CD4-positive, alpha-beta T cell treated with Interleukin-12 subunit alpha and Interleukin-12 subunit beta, for 1 hour (primary cell): ENCODE data around the gene SMIM31.

Source experiments
- DNase-seq: peaks from one replicate; pipeline ENCODE4 v3.0.0-alpha.2; 2020

The SMIM31 gene

DNA sequence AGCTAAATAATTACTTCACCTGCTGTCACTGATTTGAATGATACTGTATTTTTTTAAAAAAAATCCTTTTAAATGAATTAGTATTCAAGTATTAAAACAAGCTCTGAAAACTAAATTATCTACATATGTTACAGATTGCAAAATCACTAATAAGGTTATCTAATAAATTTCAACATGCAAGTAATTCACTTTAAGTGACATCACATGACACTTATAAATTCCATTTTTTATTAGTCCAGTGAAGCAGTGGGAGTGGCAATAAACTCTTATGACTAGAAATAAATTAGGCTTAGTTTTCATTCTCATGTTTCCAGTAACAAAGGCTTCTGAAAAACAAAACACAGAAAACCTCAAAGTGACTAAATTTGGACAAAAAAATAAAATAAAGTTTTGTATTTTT, 36.3 kb downstream of the SMIM31 start:
- no peak for DNase-seq

DNA sequence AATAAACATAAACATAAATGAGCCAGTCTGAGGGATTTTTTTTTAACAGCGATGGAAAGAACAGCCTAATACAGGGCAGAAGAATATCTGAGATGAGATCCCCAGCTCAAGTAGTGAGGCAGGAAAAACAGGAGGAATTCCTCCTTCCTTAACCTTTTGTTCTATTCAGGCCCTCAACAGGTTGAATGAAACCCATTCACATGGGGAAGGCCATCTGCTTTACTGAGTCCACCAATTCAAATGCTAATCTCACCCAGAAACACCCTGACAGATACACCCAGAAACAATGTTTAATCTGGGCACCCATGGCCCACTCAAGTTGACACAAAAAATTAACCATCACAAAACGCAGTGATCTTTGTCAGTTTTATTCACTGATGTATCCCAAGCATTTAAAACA, 45.5 kb downstream of the SMIM31 start:
- no peak for DNase-seq

DNA sequence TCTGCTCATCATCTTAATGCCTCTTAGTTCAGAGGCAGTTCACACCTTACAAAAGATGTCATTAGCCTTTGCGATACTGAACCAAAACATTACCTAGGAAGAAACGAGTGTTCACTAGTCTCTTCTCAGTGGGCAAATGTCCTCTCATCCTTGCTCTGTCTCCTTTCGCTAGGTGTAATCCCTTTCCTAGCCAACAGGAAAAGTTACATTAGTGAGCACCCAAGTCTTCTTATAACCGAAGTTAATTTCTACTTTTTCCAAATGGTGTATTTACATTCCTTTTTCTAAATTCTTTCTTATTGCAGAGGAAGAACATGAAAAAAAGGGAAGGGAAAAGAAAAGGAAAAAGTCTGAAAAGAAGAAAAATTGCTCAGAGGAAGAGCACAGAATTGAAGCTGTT, 46.9 kb downstream of the SMIM31 start:
- no peak for DNase-seq

DNA sequence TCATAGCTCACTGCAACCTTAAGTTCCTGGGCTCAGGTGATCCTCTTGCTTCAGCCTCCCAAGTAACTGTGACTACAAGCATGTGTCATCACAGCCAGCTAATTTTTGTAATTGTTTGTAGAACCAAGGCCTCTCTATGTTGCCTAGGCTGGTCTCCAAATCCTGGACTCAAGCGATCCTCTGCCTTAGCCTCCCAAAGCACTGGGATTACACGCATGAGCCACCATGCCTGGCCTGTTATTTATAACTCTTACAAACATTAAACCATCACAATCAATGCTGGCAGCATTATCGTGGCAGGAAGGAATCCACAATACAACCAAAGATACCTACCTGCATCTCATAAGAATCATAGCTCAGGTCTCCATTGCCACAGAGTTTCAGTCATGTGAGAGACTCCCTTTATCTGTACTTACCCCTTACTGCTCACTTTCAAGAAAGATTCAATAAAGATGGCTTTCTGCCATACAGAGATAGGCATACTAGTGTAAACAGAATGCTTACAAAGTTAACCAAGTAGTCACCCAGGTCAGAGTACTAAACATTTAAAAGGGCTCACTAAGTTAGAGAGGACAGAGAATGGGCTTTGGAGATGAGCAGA, 48.5 kb downstream of the SMIM31 start:
- DNase-seq: no peak

DNA sequence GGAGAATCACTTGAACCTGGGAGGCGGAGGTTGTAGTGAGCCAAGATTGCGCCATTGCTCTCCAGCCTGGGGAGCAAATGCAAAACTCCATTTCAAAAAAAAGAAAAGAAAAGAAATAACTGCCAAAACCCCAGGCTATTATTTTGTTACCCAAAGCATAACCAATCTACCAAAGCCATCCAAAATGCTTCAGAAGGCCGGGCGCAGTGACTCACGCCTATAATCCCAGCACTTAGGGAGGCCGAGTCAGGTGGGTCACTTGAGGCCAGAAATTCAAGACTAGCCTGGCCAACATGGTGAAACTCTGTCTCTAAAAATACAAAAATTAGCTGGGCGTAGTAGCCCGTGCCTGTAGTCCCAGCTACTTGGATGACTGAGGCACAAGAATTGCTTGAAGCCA, 49.8 kb downstream of the SMIM31 start:
- DNase-seq: no peak

DNA sequence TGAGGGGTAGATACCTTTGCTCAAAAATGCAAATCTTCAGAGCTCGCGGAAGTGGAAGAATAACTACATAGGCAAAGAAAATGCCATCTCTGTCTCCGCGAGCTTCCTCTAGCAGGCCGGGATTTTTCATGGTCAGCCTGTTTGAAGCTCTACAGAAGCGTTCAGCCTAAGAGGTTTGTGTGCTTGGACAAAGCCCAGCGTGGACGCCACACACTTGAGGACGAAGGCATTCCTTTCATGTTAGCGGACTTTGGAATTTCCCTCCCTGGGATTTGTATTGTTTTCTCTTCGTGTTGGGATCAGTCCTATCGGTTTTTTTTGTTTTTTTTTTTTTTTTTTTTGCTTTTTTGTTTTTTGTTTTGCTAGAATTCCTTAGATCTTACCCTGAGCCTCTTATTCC, 53.7 kb downstream of the SMIM31 start:
- no peak for DNase-seq

DNA sequence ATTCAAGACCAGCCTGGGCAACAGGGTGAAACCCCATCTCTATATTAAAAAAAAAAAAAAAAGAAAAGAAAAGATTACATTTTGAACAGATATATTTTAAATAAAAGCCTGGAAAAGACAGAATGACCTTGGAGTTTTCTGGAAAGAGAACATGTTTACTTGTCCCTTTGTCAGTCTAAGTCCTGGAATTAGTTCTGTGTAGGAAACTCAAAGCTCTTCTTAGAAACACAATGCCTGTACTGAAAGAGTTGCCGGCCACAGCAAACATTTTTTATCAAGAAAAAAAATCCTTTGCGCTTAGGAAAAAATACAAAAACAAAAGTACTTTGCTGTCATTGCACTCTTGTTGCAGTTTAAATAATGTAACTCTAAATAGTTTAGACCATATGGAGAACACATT, 59.6 kb downstream of the SMIM31 start:
- DNase-seq: no peak

DNA sequence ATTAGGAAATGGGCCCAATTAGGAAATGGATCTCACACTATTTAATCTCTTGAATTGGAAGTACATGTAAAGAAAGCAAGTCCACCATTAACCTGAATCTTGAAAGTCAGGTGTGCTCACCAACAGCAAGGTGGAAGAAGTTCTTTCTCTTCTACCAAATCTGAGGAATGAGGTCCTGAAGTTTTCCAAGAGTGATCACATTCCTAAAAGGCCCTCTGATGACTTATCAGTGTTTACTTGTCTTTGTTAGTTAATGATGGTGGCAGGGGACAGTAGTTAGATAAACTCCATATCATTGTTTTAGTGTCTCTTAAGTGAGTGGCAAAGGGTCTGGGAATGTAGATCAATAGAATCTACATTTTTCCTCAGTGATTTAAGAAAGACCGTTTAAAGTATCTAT, 61.8 kb downstream of the SMIM31 start:
- DNase-seq: no peak

DNA sequence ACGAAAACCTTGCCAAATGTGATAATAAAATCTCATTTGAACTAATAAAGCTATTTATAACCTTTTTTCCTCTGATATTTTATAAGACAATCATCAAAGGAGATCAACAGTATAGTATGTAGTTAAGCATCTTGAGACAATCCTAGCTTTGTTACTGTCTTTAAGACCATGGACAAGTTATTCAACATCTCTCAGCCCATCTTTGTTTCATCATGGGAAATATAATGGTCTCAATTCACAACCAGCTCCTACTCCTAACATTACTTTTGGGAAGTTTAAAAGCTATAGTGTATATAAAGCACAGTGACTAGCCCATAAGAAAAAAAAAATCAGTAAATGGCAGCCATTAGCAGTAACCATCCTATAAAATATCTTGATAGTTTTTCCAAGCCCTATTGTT, 65.4 kb downstream of the SMIM31 start:
- DNase-seq: no peak

DNA sequence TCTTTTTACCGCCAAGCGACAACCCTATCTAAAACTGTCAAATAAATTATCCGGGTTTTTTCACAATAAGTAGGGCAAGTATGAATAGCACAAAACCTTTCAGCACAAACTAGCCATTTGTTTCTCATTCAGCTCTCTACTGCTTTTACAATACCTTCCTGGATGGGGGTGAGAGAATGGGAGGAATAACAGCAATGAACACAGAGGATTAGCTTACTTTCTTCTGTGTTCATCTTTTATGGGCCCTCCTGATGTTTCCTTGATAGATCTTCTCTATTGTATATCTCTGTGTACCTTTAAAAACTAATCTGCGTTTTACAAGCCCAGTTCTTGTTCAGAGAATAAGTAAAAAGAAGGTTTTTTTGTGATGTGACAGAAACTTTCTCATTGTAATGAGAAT, 67.8 kb downstream of the SMIM31 start:
- no peak for DNase-seq

DNA sequence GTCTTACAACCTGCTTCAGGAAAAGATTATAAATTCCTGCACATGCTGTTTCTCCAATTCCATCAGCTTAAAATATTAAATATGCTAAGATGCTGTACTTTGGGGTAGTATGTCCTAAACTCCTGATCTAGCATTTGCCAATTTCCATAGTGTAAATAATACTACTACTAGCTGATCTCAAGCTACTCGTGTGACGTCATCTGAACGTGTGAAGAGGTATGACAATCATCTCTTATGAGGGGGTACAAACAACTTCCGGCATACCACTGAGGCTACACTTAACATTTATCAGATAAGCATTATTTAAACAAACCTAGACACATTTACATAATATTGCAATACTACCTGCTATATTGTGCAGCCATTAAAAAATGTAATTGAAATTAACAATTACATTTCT, 70.7 kb downstream of the SMIM31 start:
- DNase-seq: no peak

DNA sequence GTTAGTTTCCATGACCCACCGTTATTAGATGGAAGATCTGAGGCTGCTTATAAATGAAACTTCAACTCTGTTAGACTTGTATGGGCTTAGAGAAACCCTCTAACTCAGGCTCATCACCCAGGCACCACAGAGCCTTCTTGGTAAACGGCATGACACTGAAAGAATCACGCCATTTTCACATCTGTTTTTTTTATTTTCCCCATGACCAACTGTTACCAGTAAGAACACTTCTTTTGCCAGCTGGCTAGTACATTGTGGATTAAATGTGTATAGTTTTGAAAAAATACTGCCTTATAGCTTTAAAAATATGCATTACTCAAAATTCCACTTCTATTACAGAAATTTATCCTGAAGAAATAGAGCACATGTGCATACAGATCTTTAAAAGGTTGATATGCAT, 75.0 kb downstream of the SMIM31 start:
- no peak for DNase-seq

DNA sequence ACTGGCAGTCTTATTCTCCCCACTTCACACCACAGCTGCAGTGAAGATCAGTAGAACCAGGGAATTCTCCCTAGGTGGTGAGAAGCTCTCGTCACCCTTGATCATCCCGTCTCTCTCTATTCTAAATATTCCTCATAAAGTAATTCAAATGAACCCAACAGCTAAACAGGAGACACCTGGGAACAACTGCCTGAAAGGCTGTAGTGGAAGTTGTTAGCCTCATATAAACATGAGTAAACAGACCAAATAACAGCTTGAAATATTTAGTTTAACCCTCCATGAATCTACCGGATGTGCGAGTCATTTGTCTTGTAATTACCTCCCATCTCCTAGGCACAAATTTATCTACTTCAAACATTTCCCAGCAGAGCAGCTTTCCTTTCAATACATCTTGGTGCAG, 92.6 kb downstream of the SMIM31 start:
- DNase-seq: no peak

DNA sequence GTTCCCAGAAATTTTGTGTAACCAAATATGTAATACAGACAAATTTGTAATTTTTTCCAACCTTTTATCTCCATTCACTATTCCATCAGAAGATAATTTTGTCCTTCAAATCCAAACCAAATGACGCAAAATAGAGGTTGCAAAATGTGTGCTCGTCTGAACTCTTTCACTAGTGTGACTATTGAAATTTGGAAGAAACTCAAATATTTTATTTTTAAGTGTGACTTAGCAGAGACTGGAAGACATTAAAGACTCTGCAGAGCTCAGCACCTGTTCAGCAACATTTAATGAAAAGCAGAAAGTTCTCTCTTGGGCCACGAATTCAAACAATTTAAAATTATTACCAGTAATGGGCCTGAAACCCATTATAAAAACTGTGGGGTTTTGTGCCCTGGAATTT, 93.1 kb downstream of the SMIM31 start:
- DNase-seq: no peak

DNA sequence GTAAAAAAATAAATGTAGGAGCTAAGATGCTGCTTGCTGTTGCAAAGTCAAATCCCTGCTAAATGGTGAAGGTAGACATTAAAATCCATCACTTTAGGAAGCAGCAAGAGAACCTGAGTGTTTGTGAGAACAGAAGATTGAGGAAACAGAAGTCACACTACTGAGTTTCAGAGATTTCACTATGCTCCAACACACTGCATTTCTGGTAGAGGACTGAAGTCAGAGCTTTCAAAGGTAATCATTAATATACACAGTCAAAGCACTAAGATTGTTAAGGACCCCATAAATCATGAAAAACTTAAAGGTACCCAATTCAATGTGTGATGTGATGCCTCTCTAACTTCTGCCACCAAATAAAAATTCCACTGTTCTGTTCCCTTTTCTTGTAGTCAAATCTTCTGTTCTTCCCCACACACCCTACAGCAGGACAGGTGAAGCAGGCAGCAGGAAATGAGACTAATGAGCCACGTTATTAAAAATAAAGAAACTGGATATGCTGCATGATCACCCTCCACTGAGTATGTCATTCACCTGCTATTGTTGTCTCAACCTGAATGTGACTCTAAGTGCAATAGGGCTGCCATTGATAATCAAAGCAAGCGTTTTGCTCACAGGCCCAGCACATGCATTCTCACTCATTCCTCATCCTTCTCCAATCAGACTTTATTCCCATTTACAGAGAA, 94.2 kb downstream of the SMIM31 start:
- no peak for DNase-seq
